ENCODE measurements around the gene KRT33A.

GRCh38 chr17:41315814-41316445 is 34.7 kb downstream of the KRT33A start:
- TF ChIP-seq CTCF (IDR thresholded peaks at IDR 0.05; ENCODE audit: low read depth, low read length) (no peak), MYC (IDR thresholded peaks at IDR 0.05; ENCODE audit: low read depth, low read length) (no peak)
- TF ChIP-seq, protein P1, sequence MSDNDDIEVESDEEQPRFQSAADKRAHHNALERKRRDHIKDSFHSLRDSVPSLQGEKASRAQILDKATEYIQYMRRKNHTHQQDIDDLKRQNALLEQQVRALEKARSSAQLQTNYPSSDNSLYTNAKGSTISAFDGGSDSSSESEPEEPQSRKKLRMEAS (IDR thresholded peaks at IDR 0.05; ENCODE audit: low read depth, low read length), result no peak
